Frontal cortex (tissue), 4 donors: Measurements from ENCODE around the gene TRIM17. TPM values are rescaled to one million over a fixed set of nuclear protein-coding genes. Genes with fewer than 3 reads are reported as not detected.

Experiments used
- DNase-seq, 2 donors: peaks; one replicate each; pipeline ENCODE4 v3.0.0; 2012; ENCODE audit warnings: low spot score in 2 of 2
- FAIRE-seq: peaks from 2 replicates; lab custom pipeline; 2012; peaks lifted over from hg19 to GRCh38; lab: Jason Lieb, UNC
- total RNA-seq: library from RNA; depleted of rRNA; stranded (reverse); fragments of >200 nt; gene quantifications from one replicate; pipeline ENCODE4 v1.2.3, GENCODE V29; 2014
- donor health status: control.
- donor health status: control.
- donor health status: control.

Gene TRIM17
- total RNA-seq, 1 donor from 2014 or later: 1.6 TPM

GRCh38 chr1:228391411-228392020 lies 25.1 kb downstream of the TRIM17 start:
- FAIRE-seq: no peak
- no peak for DNase-seq

DNA sequence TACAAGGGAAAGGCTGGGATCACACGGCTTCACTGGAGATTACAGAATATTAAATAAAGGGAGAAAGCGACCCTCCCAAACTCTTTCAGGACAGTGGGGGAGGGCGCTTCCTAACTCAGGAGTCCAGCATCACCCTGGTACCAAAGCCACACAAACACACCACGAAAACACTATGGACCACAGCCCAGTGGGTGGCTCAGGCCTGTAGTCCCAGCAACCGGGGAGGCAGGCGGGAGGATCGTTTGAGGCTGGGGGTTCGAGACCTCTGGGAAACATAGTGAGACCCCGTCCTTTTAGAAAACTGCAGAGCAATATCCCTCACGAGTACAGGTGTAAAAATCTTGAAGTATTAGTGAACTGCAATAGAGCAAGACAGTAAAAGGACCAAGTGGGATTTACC lies 26.0 kb downstream of the TRIM17 start:
- FAIRE-seq: no peak
- DNase-seq: no peak

GRCh38 chr1:228387321-228387720 lies 29.3 kb downstream of the TRIM17 start:
- FAIRE-seq: no peak
- no peak for DNase-seq

DNA sequence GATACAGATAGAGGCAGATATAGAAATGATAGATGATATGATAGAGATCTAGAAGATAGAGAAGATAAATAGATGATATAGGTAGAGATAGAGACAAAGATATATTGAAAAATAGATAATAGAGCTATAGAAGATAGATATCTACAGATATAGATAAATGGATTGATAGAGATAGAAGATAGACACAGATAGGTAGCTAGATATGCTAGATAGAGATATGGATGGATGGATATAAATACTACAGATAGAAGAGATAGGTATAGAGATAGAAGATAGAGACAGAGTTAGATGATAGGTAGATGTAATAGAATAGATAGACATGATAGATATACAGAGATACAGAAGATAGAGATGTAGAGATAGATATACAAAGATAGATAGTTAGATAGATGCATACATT lies 31.4 kb downstream of the TRIM17 start:
- FAIRE-seq (no peak), DNase-seq (no peak)

DNA sequence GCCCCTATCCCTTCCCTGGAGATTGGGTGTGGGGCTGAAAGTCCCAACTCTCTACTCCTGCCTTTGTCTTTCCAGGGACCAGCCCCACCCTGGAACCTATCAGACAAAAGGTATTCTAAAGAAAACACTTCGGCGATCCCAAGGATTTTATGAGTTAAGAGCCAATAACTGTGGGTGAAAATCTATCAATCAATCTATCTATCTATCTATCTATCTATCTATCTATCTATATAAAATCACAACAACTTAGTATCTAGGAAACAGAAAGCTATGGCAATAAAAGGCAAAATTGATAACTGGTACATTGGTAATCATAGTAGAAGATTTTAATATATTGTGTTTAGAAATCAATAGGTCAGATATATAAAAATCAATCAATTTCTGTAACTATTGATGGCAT lies 32.9 kb downstream of the TRIM17 start:
- FAIRE-seq (no peak), DNase-seq (no peak)

DNA sequence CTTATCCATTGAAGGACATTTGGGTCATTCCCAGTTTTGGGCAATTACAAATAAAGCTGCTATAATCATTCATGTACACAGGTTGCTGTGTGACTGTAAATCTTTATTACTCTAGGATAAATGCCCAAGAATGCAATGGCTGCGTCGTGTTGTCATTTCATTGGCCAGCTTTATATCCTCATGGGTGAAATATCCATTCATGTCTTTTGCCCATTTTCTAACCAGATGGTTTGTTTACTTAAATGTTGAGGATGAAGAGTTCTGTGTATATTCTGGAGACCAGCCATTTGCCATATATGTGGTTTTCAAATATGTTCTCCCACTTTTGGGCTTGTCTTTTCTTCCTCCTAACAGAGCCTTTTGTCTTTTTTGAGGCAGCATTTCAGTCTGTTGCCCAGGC lies 35.3 kb downstream of the TRIM17 start:
- FAIRE-seq (no peak), DNase-seq (no peak)

DNA sequence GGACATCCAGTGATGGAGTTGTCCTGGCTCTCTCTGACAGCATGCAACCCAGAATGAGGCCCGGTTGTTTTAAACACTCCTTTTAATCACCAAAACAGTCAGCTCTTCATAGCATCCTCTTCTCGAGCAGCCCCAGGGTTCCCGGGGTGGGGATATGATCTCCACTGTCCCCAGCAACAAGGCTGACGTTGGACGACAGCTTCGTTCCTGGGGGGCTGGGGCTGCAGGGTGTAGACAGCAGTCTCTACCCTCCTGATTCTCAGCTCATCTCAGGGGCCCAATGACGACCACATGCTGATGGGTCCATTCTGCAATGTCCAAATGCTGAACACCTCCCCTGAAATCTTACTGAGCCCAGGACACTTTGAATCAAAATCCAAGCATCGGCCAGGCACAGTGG lies 37.0 kb downstream of the TRIM17 start:
- FAIRE-seq: no peak
- no peak for DNase-seq

DNA sequence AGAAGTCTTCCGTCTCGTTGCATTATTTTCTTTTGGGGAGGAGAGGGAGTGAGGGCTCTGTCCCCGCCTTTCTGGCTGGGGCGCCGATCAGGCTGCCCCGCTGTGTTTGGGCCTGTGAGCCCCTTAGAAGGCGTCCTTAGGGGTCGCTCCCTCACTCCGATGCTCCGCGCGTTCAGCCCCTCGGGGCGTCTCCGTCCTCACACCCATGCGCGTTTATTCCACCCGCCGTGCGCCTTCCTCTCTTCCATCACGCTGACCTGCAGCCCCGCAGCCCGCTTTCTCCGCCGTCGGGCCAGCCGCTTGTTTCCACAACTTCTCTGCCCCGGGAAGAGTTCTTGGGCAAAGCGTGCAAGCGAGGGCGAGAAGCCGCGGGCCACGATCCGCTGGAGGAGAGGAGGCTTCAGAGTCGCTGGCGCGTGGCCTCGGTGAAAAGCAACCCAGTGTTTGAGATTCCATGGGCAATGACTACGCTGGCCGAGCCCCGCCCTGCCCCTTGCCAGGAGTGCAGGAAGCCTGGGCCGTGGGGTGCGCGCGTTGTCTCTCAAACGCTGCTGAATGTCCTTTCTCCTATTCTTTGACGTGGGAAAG lies 37.7 kb downstream of the TRIM17 start:
- DNase-seq (no peak), FAIRE-seq (no peak)

- FAIRE-seq (no peak), DNase-seq (peak; percentile 62 to 78)
Measured at GRCh38 chr1:228378090-228378872, 38.4 kb downstream of the TRIM17 start.

DNA sequence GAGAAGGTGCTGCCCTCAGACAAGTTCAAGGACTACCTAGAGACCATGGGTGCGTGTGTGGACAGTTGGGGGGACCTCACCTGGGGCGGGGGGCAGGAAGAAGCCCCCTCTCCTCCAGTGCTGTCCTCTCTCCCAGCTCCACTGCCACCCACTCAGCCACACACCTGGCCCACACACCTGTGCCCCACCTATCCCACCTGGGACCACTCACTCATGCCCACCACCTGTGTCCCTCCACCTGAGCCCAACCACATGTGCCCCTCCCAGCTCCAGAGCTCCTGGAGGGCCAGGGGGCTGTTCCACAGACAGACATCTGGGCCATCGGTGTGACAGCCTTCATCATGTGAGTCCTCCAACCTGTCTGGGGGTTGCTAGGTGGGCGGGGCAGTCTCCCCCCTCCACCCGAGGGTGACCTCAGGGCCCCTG lies 39.0 kb downstream of the TRIM17 start:
- DNase-seq (no peak), FAIRE-seq (no peak)

DNA sequence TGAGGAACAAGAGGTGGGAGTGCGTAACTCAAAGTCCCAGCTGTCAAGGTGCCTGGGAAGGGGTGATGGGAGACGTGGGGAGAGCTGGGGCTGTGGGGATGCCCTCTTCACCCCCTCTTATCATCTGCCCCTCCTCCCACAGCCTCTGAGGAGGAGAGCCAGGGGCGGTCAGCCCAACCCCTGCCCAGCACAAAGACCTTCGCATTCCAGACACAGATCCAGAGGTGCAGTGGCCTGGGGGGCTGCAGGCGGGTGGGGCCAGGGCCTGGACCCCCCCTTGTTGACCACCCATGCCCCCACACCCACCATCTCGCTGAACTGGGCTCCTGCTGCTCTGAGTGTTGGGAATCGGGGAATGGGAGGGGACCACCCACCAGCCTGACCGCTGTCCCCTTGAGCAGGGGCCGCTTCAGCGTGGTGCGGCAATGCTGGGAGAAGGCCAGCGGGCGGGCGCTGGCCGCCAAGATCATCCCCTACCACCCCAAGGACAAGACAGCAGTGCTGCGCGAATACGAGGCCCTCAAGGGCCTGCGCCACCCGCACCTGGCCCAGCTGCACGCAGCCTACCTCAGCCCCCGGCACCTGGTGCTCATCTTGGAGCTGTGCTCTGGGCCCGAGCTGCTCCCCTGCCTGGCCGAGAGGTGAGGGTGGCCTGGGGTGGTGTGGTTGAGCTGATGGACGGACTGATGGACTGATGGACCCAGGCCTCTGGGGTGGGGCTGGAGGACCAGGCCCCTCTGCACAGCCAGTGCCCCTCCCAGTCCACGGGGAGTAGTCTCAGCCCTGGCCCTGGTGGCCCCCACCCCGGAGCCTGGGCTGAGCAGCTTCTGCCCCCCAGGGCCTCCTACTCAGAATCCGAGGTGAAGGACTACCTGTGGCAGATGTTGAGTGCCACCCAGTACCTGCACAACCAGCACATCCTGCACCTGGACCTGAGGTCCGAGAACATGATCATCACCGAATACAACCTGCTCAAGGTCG lies 39.7 kb downstream of the TRIM17 start:
- FAIRE-seq: no peak

GRCh38 chr1:228376262-228376628 lies 40.4 kb downstream of the TRIM17 start:
- DNase-seq (no peak), FAIRE-seq (no peak)

More for the DNA sequence above, 39.7 kb downstream of the TRIM17 start:
- DNase-seq: no peak

DNA sequence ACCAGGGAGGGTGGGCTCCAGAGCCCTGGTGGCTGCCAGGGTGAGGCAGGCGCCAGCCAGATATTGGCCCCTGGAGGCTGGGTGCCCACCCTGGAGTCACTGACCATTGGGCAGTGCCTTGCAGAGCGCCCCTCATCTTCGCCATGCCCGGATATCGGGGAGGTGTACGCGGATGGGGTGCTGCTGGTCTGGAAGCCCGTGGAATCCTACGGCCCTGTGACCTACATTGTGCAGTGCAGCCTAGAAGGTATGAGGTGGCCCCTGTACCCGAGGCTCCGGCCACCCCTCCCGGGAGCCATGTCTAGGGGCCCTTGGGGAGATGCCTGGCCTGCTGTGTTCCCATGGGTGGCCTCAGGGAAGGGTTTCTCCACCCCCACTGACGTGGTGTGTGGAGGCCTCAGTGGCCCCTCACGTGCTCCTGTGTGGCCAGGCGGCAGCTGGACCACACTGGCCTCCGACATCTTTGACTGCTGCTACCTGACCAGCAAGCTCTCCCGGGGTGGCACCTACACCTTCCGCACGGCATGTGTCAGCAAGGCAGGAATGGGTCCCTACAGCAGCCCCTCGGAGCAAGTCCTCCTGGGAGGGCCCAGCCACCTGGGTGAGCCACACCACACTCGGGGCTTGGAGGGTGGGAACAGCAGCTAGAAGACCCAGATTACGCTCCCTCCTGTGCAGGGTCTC lies 40.9 kb downstream of the TRIM17 start:
- no peak for FAIRE-seq

GRCh38 chr1:228374711-228375577 lies 41.7 kb downstream of the TRIM17 start:
- peak; percentile 73 to 80 for DNase-seq
- no peak for FAIRE-seq

More for the DNA sequence above, 40.9 kb downstream of the TRIM17 start:
- no peak for DNase-seq

- FAIRE-seq (no peak), DNase-seq (no peak)
Measured at GRCh38 chr1:228373681-228374571, 42.7 kb downstream of the TRIM17 start.

GRCh38 chr1:228373004-228373680 lies 43.5 kb downstream of the TRIM17 start:
- no peak for FAIRE-seq
- DNase-seq: no peak
